ENCODE measurements around the gene PNPLA7.

GRCh38 chr9:137448602-137448962 lies 101.6 kb downstream of the PNPLA7 start:
- TF ChIP-seq MAZ (IDR thresholded peaks at IDR 0.05; ENCODE audit: borderline replicate concordance, low read depth, low read length) (no peak), CTCF (conservative IDR thresholded peaks at IDR 0.05; ENCODE audit: low read depth, low read length) (no peak), RAD21 (IDR thresholded peaks at IDR 0.05; ENCODE audit: low read length) (no peak), NFE2L2 (IDR thresholded peaks at IDR 0.05; ENCODE audit: low read depth, low read length) (no peak), MAFK (IDR thresholded peaks at IDR 0.05; ENCODE audit: low read depth, low read length) (no peak), POLR2A (IDR thresholded peaks at IDR 0.05; ENCODE audit: low read depth, low read length) (no peak), RFX5 (IDR thresholded peaks at IDR 0.05; ENCODE audit: low read depth, low read length) (no peak), FOS (IDR thresholded peaks at IDR 0.05; ENCODE audit: low read depth, low read length) (no peak)

All from IMR-90 (cell line).